OCI-LY3 (cell line): ENCODE measurements around the gene HHAT.

Experiments
- H2AFZ ChIP-seq: fragments of 200-600, 300-600 bp; shearing (Covaris generic); 2 replicates; pipeline ENCODE4 v1.6.0; 2014; ENCODE audit warnings: antibody characterized with exemption, low read depth, low read length
- H3K27ac ChIP-seq: fragments of 200-600, 300-600 bp; sonication (generic); 2 replicates; pipeline ENCODE4 v1.5.1; 2014; ENCODE audit warnings: mild to moderate bottlenecking, low read length, moderate library complexity, mixed read lengths
- H3K27me3 ChIP-seq: fragments of 200-600, 300-600 bp; sonication (generic); 2 replicates; pipeline ENCODE4 v1.6.1; 2014; ENCODE audit warnings: low read depth, low read length, mixed read lengths
- H3K36me3 ChIP-seq: fragments of 200-600, 300-600 bp; sonication (generic); replicated peaks from 2 replicates; pipeline ENCODE3; 2014; ENCODE audit warnings: low read depth, low read length, mixed read lengths
- H3K4me1 ChIP-seq: fragments of 300-600, 200-600 bp; sonication (generic); 2 replicates; pipeline ENCODE4 v1.6.1; 2014; ENCODE audit warnings: low read length, mixed read lengths
- H3K4me2 ChIP-seq: fragments of 200-600, 300-600 bp; sonication (generic); 2 replicates; pipeline ENCODE4 v1.6.1; 2014; ENCODE audit warnings: low read length, mixed read lengths
- H3K4me3 ChIP-seq: fragments of 300-600, 200-600 bp; sonication (generic); 2 replicates; pipeline ENCODE4 v1.5.1; 2014; ENCODE audit warnings: antibody characterized with exemption, mild to moderate bottlenecking, low read length, moderate library complexity
- H3K79me2 ChIP-seq: fragments of 300-600, 200-600 bp; shearing (Covaris generic); 2 replicates; pipeline ENCODE4 v1.6.1; 2014; ENCODE audit warnings: mild to moderate bottlenecking, low read length, mixed read lengths
- H3K9ac ChIP-seq: fragments of 300-600, 200-600 bp; shearing (Covaris generic); 2 replicates; pipeline ENCODE4 v1.6.0; 2014; ENCODE audit warnings: mild to moderate bottlenecking, low read length, moderate library complexity
- H3K9me3 ChIP-seq: fragments of 200-600, 300-600 bp; shearing (Covaris generic); 2 replicates; pipeline ENCODE4 v1.6.1; 2014; ENCODE audit warnings: low read length, mixed read lengths; ENCODE audit not compliant: insufficient read depth
- H4K20me1 ChIP-seq: fragments of 200-600, 300-600 bp; sonication (generic); 2 replicates; pipeline ENCODE4 v1.6.1; 2016; ENCODE audit warnings: low read length, mixed read lengths; ENCODE audit not compliant: insufficient read depth
- CTCF ChIP-seq: fragments of 200-600, 300-600 bp; sonication (generic); IDR thresholded peaks from 2 replicates; pipeline ENCODE4 v1.5.1; 2014; ENCODE audit warnings: antibody characterized with exemption, low read length, low read depth
- EZH2phosphoT487 ChIP-seq: fragments of 200-600 bp; shearing (Covaris generic); IDR thresholded peaks from 2 replicates; pipeline ENCODE4 v1.6.1; 2018; ENCODE audit warnings: antibody characterized with exemption, mixed run types, low read depth

The HHAT gene

GRCh38 chr1:210366767-210367166, 38.1 kb downstream of the HHAT start:
- no peaks in the 10 kb centered on the region for H3K4me1 ChIP-seq
- no peaks in the 10 kb centered on the region for H3K27me3 ChIP-seq
- no peak for TF ChIP-seq EZH2phosphoT487
- no peak for TF ChIP-seq CTCF
- H3K4me2 ChIP-seq = no peak overlapping the region
- no peaks in the 10 kb centered on the region for H3K36me3 ChIP-seq
- no peaks in the 10 kb centered on the region for H3K9me3 ChIP-seq
- no peak overlapping the region for H3K27ac ChIP-seq
- H2AFZ ChIP-seq = no peak overlapping the region
- H4K20me1 ChIP-seq = no peaks in the 10 kb centered on the region
- H3K79me2 ChIP-seq = no peaks in the 10 kb centered on the region
- no peak overlapping the region for H3K4me3 ChIP-seq
- H3K9ac ChIP-seq = no peak overlapping the region

- Histone ChIP-seq H3K9ac (no peak overlapping the region), H3K79me2 (no peaks in the 10 kb centered on the region), H3K36me3 (no peaks in the 10 kb centered on the region), H3K4me2 (no peak overlapping the region), H3K4me1 (no peaks in the 10 kb centered on the region), H3K9me3 (no peaks in the 10 kb centered on the region), H4K20me1 (no peaks in the 10 kb centered on the region), H3K27me3 (no peaks in the 10 kb centered on the region), H3K27ac (no peak overlapping the region), H2AFZ (no peak overlapping the region), H3K4me3 (no peak overlapping the region)
- no peak for TF ChIP-seq CTCF
- no peak for TF ChIP-seq EZH2phosphoT487
Observed at GRCh38 chr1:210367566-210367965, 38.9 kb downstream of the HHAT start.

GRCh38 chr1:210369425-210369824, 40.7 kb downstream of the HHAT start:
- H3K79me2 ChIP-seq = no peaks in the 10 kb centered on the region
- H3K4me3 ChIP-seq = no peak overlapping the region
- H3K27ac ChIP-seq = no peak overlapping the region
- no peaks in the 10 kb centered on the region for H3K36me3 ChIP-seq
- H3K9me3 ChIP-seq = no peaks in the 10 kb centered on the region
- no peak overlapping the region for H3K9ac ChIP-seq
- H2AFZ ChIP-seq = no peak overlapping the region
- no peak overlapping the region for H3K4me2 ChIP-seq
- TF ChIP-seq CTCF (no peak), EZH2phosphoT487 (no peak)
- H4K20me1 ChIP-seq = no peaks in the 10 kb centered on the region
- H3K27me3 ChIP-seq = no peaks in the 10 kb centered on the region
- peaks cover 16% of the 10 kb centered on the region for H3K4me1 ChIP-seq

GRCh38 chr1:210371916-210372315, 43.2 kb downstream of the HHAT start:
- H3K27me3 ChIP-seq = peaks cover 2% of the 10 kb centered on the region; the same call in 1 of the 2 replicates
- peaks cover 19% of the 10 kb centered on the region for H3K4me1 ChIP-seq
- no peak overlapping the region for H3K27ac ChIP-seq
- no peak overlapping the region for H3K4me2 ChIP-seq
- H3K36me3 ChIP-seq = no peaks in the 10 kb centered on the region
- no peaks in the 10 kb centered on the region for H3K9me3 ChIP-seq
- no peak overlapping the region for H3K9ac ChIP-seq
- H3K4me3 ChIP-seq = no peak overlapping the region
- no peak overlapping the region for H2AFZ ChIP-seq
- H3K79me2 ChIP-seq = no peaks in the 10 kb centered on the region
- H4K20me1 ChIP-seq = no peaks in the 10 kb centered on the region
- TF ChIP-seq EZH2phosphoT487 (no peak), CTCF (no peak)
